Neutrophil (primary cell): ENCODE results near the gene ROBO2.

Experiments
- H3K27ac ChIP-seq: fragments of 200-600 bp; sonication (generic); 2 replicates; pipeline ENCODE4 v1.5.1; 2016; ENCODE audit warnings: mild to moderate bottlenecking, moderate library complexity
- H3K27me3 ChIP-seq: fragments of 200-600 bp; sonication (generic); 2 replicates; pipeline ENCODE4 v1.6.0; 2016; ENCODE audit warnings: mild to moderate bottlenecking
- H3K36me3 ChIP-seq: fragments of 200-600 bp; sonication (generic); 2 replicates; pipeline ENCODE4 v1.5.1; 2017
- H3K4me1 ChIP-seq, 2 experiments: fragments of 200-600 bp in 1 of 2; sonication (generic) in 1 of 2; 1 replicate in 1 of 2; 2 replicates in 1 of 2; pipeline versions ENCODE4 v1.5.1 to v1.6.1; 2013 to 2016; ENCODE audit warnings: low read depth in 1 of 2, low read length in 1 of 2, mild to moderate bottlenecking in 1 of 2, moderate library complexity in 1 of 2; ENCODE audit not compliant: control insufficient read depth in 1 of 2, insufficient read depth in 1 of 2
- H3K4me3 ChIP-seq, 2 experiments: fragments of 200-600 bp in 1 of 2; sonication (generic) in 1 of 2; 1 replicate in 1 of 2; 2 replicates in 1 of 2; pipeline ENCODE4 v1.5.1; 2013 to 2016; ENCODE audit warnings: low read depth in 1 of 2, low read length in 1 of 2, mild to moderate bottlenecking in 1 of 2, moderate library complexity in 1 of 2
- H3K9me3 ChIP-seq: fragments of 200-600 bp; sonication (generic); 2 replicates; pipeline ENCODE4 v1.5.1; 2016
- TF ChIP-seq, protein P1 (sequence below): fragments of 200-600 bp; sonication (generic); IDR thresholded peaks from 2 replicates; pipeline ENCODE4 v1.5.1; 2016; ENCODE audit warnings: antibody characterized with exemption

Gene ROBO2

GRCh38 chr3:77189684-77190083 lies 149.8 kb downstream of the ROBO2 start:
- no peaks in the 10 kb centered on the region for H3K36me3 ChIP-seq
- H3K27me3 ChIP-seq: no peaks in the 10 kb centered on the region
- H3K27ac ChIP-seq: no peak overlapping the region
- TF ChIP-seq, protein P1, sequence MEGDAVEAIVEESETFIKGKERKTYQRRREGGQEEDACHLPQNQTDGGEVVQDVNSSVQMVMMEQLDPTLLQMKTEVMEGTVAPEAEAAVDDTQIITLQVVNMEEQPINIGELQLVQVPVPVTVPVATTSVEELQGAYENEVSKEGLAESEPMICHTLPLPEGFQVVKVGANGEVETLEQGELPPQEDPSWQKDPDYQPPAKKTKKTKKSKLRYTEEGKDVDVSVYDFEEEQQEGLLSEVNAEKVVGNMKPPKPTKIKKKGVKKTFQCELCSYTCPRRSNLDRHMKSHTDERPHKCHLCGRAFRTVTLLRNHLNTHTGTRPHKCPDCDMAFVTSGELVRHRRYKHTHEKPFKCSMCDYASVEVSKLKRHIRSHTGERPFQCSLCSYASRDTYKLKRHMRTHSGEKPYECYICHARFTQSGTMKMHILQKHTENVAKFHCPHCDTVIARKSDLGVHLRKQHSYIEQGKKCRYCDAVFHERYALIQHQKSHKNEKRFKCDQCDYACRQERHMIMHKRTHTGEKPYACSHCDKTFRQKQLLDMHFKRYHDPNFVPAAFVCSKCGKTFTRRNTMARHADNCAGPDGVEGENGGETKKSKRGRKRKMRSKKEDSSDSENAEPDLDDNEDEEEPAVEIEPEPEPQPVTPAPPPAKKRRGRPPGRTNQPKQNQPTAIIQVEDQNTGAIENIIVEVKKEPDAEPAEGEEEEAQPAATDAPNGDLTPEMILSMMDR: no peak
- no peaks in the 10 kb centered on the region for H3K9me3 ChIP-seq
- no peaks in the 10 kb centered on the region for H3K4me1 ChIP-seq
- no peak overlapping the region for H3K4me3 ChIP-seq

DNA sequence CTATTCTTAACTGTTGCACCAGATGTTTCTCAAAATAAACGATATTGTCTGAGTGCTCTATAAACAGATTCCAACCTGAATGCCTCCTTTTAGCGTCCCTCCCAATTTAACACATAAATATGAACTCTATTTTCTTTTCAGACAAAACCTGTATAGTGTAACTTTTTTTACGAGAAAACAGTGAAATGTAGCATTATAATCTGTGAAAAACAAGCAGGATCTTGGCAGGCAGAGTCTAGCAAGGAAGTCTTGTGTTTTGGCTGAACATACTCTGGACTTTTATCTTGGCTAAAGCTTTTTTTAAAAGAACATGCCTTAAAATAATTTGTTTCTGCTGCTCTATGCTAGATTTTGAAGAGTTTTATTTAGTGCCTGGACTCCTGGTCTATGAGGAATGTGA lies 150.5 kb downstream of the ROBO2 start:
- Histone ChIP-seq H3K27me3 (no peaks in the 10 kb centered on the region), H3K9me3 (no peaks in the 10 kb centered on the region), H3K27ac (no peak overlapping the region), H3K36me3 (no peaks in the 10 kb centered on the region), H3K4me3 (no peak overlapping the region), H3K4me1 (no peaks in the 10 kb centered on the region)
- TF ChIP-seq, protein P1: no peak

DNA sequence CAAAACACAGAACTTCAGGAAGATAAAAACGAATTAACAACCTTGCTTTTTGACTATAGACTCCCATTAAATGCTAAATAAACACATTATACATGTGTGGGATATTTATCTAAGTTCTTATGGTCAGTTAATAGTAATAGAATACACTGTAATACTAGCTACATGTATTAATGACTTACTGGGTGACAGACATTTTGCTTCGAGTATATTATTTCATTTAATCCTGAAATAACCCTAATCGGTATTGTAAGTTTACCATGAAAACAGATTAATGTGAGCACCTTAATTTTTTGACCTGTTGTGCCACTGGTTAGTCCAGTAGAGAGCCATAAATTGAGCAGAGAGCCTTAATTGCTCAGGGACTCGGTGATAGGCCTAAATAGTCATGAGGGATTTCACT lies 151.1 kb downstream of the ROBO2 start:
- Histone ChIP-seq H3K4me3 (no peak overlapping the region), H3K27ac (no peak overlapping the region), H3K9me3 (no peaks in the 10 kb centered on the region), H3K27me3 (no peaks in the 10 kb centered on the region), H3K36me3 (no peaks in the 10 kb centered on the region), H3K4me1 (no peaks in the 10 kb centered on the region)
- TF ChIP-seq, protein P1: no peak

- TF ChIP-seq, protein P1: no peak
- no peaks in the 10 kb centered on the region for H3K36me3 ChIP-seq
- H3K4me3 ChIP-seq: no peak overlapping the region
- H3K9me3 ChIP-seq: no peaks in the 10 kb centered on the region
- H3K4me1 ChIP-seq: no peaks in the 10 kb centered on the region
- H3K27ac ChIP-seq: no peak overlapping the region
- no peaks in the 10 kb centered on the region for H3K27me3 ChIP-seq
These were observed 151.7 kb downstream of the ROBO2 start for GRCh38 chr3:77191640-77192039.

- TF ChIP-seq, protein P1: no peak
- no peak overlapping the region for H3K4me3 ChIP-seq
- H3K27ac ChIP-seq: no peak overlapping the region
- H3K36me3 ChIP-seq: no peaks in the 10 kb centered on the region
- no peaks in the 10 kb centered on the region for H3K9me3 ChIP-seq
- H3K27me3 ChIP-seq: no peaks in the 10 kb centered on the region
- H3K4me1 ChIP-seq: no peaks in the 10 kb centered on the region
These were observed 156.1 kb downstream of the ROBO2 start for GRCh38 chr3:77195766-77196545.
